ENCODE measurements around the gene EMP2.

The EMP2 gene

GRCh38 chr16:10612649-10613179, 32.3 kb upstream of the EMP2 start:
- no peak for TF ChIP-seq CTCF (IDR thresholded peaks at IDR 0.05; ENCODE audit: insufficient read depth, low read length, poor library complexity, severe bottlenecking)
- no peak for DNase-seq (ENCODE audit: extremely low read depth, insufficient read length)
- Histone ChIP-seq H3K4me3 (replicated peaks; ENCODE audit: low read depth, low read length) (no peak overlapping the region), H3K36me3 (ENCODE audit: control insufficient read depth, insufficient read depth, low read length) (no peaks in the 10 kb centered on the region), H3K27me3 (replicated peaks; ENCODE audit: control insufficient read depth, insufficient read depth, low read length) (no peaks in the 10 kb centered on the region; the same call in none of the 2 replicates)

- Histone ChIP-seq H3K36me3 (ENCODE audit: control insufficient read depth, insufficient read depth, low read length) (no peaks in the 10 kb centered on the region), H3K27me3 (replicated peaks; ENCODE audit: control insufficient read depth, insufficient read depth, low read length) (no peaks in the 10 kb centered on the region; the same call in 1 of the 2 replicates), H3K4me3 (replicated peaks; ENCODE audit: low read depth, low read length) (no peak overlapping the region)
- DNase-seq (ENCODE audit: extremely low read depth, insufficient read length) = no peak
- TF ChIP-seq CTCF (IDR thresholded peaks at IDR 0.05; ENCODE audit: insufficient read depth, low read length, poor library complexity, severe bottlenecking) = no peak
Measured at GRCh38 chr16:10611825-10612342, 31.5 kb upstream of the EMP2 start.

GRCh38 chr16:10610499-10611184, 30.2 kb upstream of the EMP2 start:
- Histone ChIP-seq H3K27me3 (replicated peaks; ENCODE audit: control insufficient read depth, insufficient read depth, low read length) (no peaks in the 10 kb centered on the region), H3K4me3 (replicated peaks; ENCODE audit: low read depth, low read length) (no peak overlapping the region), H3K36me3 (ENCODE audit: control insufficient read depth, insufficient read depth, low read length) (no peaks in the 10 kb centered on the region)
- no peak for DNase-seq (ENCODE audit: extremely low read depth, insufficient read length)
- TF ChIP-seq CTCF (IDR thresholded peaks at IDR 0.05; ENCODE audit: insufficient read depth, low read length, poor library complexity, severe bottlenecking) = no peak

GRCh38 chr16:10609402-10609774, 29.0 kb upstream of the EMP2 start:
- no peaks in the 10 kb centered on the region for H3K27me3 ChIP-seq (replicated peaks; ENCODE audit: control insufficient read depth, insufficient read depth, low read length)
- TF ChIP-seq CTCF (IDR thresholded peaks at IDR 0.05; ENCODE audit: insufficient read depth, low read length, poor library complexity, severe bottlenecking) = no peak
- DNase-seq (ENCODE audit: extremely low read depth, insufficient read length) = no peak

GRCh38 chr16:10608687-10609401, 28.4 kb upstream of the EMP2 start:
- TF ChIP-seq CTCF (IDR thresholded peaks at IDR 0.05; ENCODE audit: insufficient read depth, low read length, poor library complexity, severe bottlenecking) = no peak
- no peaks in the 10 kb centered on the region for H3K36me3 ChIP-seq (ENCODE audit: control insufficient read depth, insufficient read depth, low read length)
- no peaks in the 10 kb centered on the region for H3K27me3 ChIP-seq (replicated peaks; ENCODE audit: control insufficient read depth, insufficient read depth, low read length)
- DNase-seq (ENCODE audit: extremely low read depth, insufficient read length) = no peak
- no peak overlapping the region for H3K4me3 ChIP-seq (replicated peaks; ENCODE audit: low read depth, low read length)

More at GRCh38 chr16:10609402-10609774, 29.0 kb upstream of the EMP2 start:
- Histone ChIP-seq H3K4me3 (replicated peaks; ENCODE audit: low read depth, low read length) (no peak overlapping the region), H3K36me3 (ENCODE audit: control insufficient read depth, insufficient read depth, low read length) (no peaks in the 10 kb centered on the region)

Data from GM06990 (cell line).